Suprapubic skin (tissue), 3 donors: Measurements from ENCODE around the gene SOCS7.

Source experiments
- CTCF ChIP-seq, 2 donors: fragments of 200-600 bp in 1 of 2; fragments of 450-650 bp in 1 of 2; sonication (generic) in 1 of 2; IDR thresholded peaks; one replicate each; pipeline ENCODE4 v1.5.1; 2016 to 2019; ENCODE audit warnings: antibody characterized with exemption in 2 of 2, mild to moderate bottlenecking in 1 of 2, moderate library complexity in 1 of 2
- POLR2A ChIP-seq, 2 donors: fragments of 450-650 bp; IDR thresholded peaks; one replicate each; pipeline ENCODE4 v1.6.1; 2017; ENCODE audit warnings: antibody characterized with exemption in 2 of 2, mild to moderate bottlenecking in 2 of 2, moderate library complexity in 2 of 2

DNA sequence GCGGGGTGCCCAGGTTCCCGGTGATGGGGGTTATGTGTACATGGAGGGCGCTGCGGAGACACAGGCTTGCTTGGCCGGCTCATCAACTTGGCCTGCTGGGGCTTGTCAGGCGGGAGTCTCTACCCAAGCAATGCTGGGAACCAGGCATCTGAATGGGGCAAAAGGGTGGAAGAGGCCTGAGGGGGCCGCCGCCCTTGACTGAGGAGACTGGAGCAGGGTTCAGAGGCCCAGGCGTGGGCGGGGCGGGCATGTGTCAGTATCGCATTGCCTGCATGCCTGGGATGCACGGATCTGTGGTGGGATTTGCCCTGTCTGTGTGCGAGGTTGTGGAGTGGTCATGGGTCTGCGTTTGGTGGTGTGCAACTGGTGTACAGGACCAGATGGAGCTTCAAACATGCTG, 97.7 kb downstream of the SOCS7 start:
- TF ChIP-seq POLR2A (IDR thresholded peaks at IDR 0.05), result no peak
- no peak for TF ChIP-seq CTCF (IDR thresholded peaks at IDR 0.05)
